Testis (tissue), 3 donors: ENCODE measurements around the gene POMT2. TPM values are rescaled to one million over a fixed set of nuclear protein-coding genes. Genes with fewer than 3 reads are reported as not detected.

Experiments
- microRNA counts, 2 donors: library from miRNA; unstranded; fragments of <30 nt; microRNA quantifications; one replicate each; lab custom pipeline; 2016
- microRNA-seq, 2 donors: library from miRNA; unstranded; fragments of <30 nt; microRNA quantifications; one replicate each; pipeline ENCODE4, GENCODE V29; 2016; ENCODE audit warnings: borderline number of aligned reads in 2 of 2, borderline replicate concordance in 1 of 2
- polyA plus RNA-seq: library from polyadenylated mRNA; stranded (reverse); fragments of 350-450 nt; fragmentation: Illumina TruSeq; extraction: RNeasy Lipid Tissue Mini Kit (QIAGEN cat#74804); gene quantifications from one replicate; pipeline ENCODE4 v1.2.3, GENCODE V29; 2014; ENCODE audit warnings: low read depth, low replicate concordance; ENCODE audit not compliant: insufficient read depth
- small RNA-seq, 2 donors: library from RNA; depleted of rRNA; stranded (forward); fragments of <200 nt; gene quantifications; one replicate each; pipeline ENCODE3, GENCODE V24; 2016
- total RNA-seq, 2 donors: library from RNA; depleted of rRNA; stranded (reverse); fragments of >200 nt; gene quantifications; one replicate each; pipeline ENCODE4 v1.2.3, GENCODE V29; 2016

Gene POMT2
- total and polyA plus RNA-seq, 3 donors from 2014 or later: 108 to 162 (median 127) TPM

MicroRNAs encoded within 50 kb of the gene (microRNA counts, 767-probe panel; counts per million panel counts)
- 5,616 to 7,614 counts per million in 2 donors for microRNA hsa-miR-1260a (lab: Ali Mortazavi, UCI)

Small RNA genes within 50 kb of the gene (microRNA-seq; reads per million reads assigned to microRNA genes)
- gene MIR1260A: 0 to 0.70 reads per million in 2 donors

Small RNA genes within 50 kb of the gene (small RNA-seq; reads per million reads assigned to genes)
- gene MIR1260A: 0 reads per million in 2 donors

Other genes starting within 250 kb of the POMT2 start
- 10 to 100 TPM; 44.5 to 48.3 TPM for gene CIPC, start 222.6 kb downstream of the POMT2 start, total RNA-seq
- gene CIPC, start 222.6 kb downstream of the POMT2 start, polyA plus RNA-seq: 23.4 TPM
- gene ZDHHC22, start 179.1 kb downstream of the POMT2 start, total RNA-seq: 1 to 10 TPM; 1.7 to 3.2 TPM
- 0.84 TPM for gene ZDHHC22, start 179.1 kb downstream of the POMT2 start, polyA plus RNA-seq
- gene TMEM63C, start 139.1 kb downstream of the POMT2 start, total RNA-seq: 10 to 100 TPM; 14.1 to 20.7 TPM
- gene TMEM63C, start 139.1 kb downstream of the POMT2 start, polyA plus RNA-seq: 21.0 TPM
- 1 to 10 TPM; 1.1 to 1.3 TPM for gene NGB, start 49.7 kb downstream of the POMT2 start, total RNA-seq
- 0.76 TPM for gene NGB, start 49.7 kb downstream of the POMT2 start, polyA plus RNA-seq
- 10 to 100 TPM; 52.8 to 64.1 TPM for gene GSTZ1, start 153 bp upstream of the POMT2 start, total RNA-seq
- 101 TPM for gene GSTZ1, start 153 bp upstream of the POMT2 start, polyA plus RNA-seq
- gene TMED8, start 56.2 kb upstream of the POMT2 start, total RNA-seq: 10 to 100 TPM; 30.9 to 40.1 TPM
- gene TMED8, start 56.2 kb upstream of the POMT2 start, polyA plus RNA-seq: 16.9 TPM
- gene SAMD15, start 56.5 kb upstream of the POMT2 start, total RNA-seq: 10 to 100 TPM in 1 of 2 donors, 1 to 10 TPM in 1; 9.2 to 22.6 TPM
- 31.3 TPM for gene SAMD15, start 56.5 kb upstream of the POMT2 start, polyA plus RNA-seq
- 10 to 100 TPM in 1 of 2 donors, 1 to 10 TPM in 1; 5.2 to 11.3 TPM for gene NOXRED1, start 102.6 kb upstream of the POMT2 start, total RNA-seq
- gene NOXRED1, start 102.6 kb upstream of the POMT2 start, polyA plus RNA-seq: 18.0 TPM
- 10 to 100 TPM; 45.8 to 52.3 TPM for gene VIPAS39, start 136.7 kb upstream of the POMT2 start, total RNA-seq
- 39.3 TPM for gene VIPAS39, start 136.7 kb upstream of the POMT2 start, polyA plus RNA-seq
- 100 to 1,000 TPM; 250 to 379 TPM for gene AHSA1, start 137.2 kb upstream of the POMT2 start, total RNA-seq
- 303 TPM for gene AHSA1, start 137.2 kb upstream of the POMT2 start, polyA plus RNA-seq
- 10 to 100 TPM in 1 of 2 donors, 1 to 10 TPM in 1; 6.2 to 28.7 TPM for gene ISM2, start 177.9 kb upstream of the POMT2 start, total RNA-seq
- gene ISM2, start 177.9 kb upstream of the POMT2 start, polyA plus RNA-seq: 4.4 TPM